ENCODE results near the gene ALX4.

- TF ChIP-seq CTCF (conservative IDR thresholded peaks at IDR 0.05; ENCODE audit: low read length) = no peak
- no peak for TF ChIP-seq EZH2phosphoT487 (IDR thresholded peaks at IDR 0.05; ENCODE audit: borderline replicate concordance, low read depth, low read length)
Measured at GRCh38 chr11:44226490-44226889, 83.4 kb downstream of the ALX4 start.

Measured in OCI-LY7 (cell line).